ENCODE results near the gene RASAL1. TPM values are rescaled to one million over a fixed set of nuclear protein-coding genes. Genes with fewer than 3 reads are reported as not detected.
A peak's percentile ranks its signal among the peaks of the same experiment; 100 is the strongest.

The RASAL1 gene
- total RNA-seq, 1 experiment from 2014 or later, result not detected

- Mint-ChIP-seq H3K36me3 (ENCODE audit: insufficient read depth, unreplicated experiment) (no peaks in the 10 kb centered on the region), H3K9me3 (ENCODE audit: unreplicated experiment) (no peaks in the 10 kb centered on the region), H3K4me1 (ENCODE audit: low read depth, unreplicated experiment) (no peaks in the 10 kb centered on the region), H3K27ac (ENCODE audit: unreplicated experiment) (no peak overlapping the region), H3K27me3 (ENCODE audit: insufficient read depth, unreplicated experiment) (peaks cover 8% of the 10 kb centered on the region), H3K4me3 (ENCODE audit: unreplicated experiment) (no peak overlapping the region)
- no peak for DNase-seq
- TF ChIP-seq, protein P1, sequence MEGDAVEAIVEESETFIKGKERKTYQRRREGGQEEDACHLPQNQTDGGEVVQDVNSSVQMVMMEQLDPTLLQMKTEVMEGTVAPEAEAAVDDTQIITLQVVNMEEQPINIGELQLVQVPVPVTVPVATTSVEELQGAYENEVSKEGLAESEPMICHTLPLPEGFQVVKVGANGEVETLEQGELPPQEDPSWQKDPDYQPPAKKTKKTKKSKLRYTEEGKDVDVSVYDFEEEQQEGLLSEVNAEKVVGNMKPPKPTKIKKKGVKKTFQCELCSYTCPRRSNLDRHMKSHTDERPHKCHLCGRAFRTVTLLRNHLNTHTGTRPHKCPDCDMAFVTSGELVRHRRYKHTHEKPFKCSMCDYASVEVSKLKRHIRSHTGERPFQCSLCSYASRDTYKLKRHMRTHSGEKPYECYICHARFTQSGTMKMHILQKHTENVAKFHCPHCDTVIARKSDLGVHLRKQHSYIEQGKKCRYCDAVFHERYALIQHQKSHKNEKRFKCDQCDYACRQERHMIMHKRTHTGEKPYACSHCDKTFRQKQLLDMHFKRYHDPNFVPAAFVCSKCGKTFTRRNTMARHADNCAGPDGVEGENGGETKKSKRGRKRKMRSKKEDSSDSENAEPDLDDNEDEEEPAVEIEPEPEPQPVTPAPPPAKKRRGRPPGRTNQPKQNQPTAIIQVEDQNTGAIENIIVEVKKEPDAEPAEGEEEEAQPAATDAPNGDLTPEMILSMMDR (IDR thresholded peaks at IDR 0.05; ENCODE audit: insufficient read depth in 1 of 2, low read depth in 1 of 2, low read length in 1 of 2, severe bottlenecking in 1 of 2, unreplicated experiment in 1 of 2), result no peak
- Histone ChIP-seq H3K9me3 (no peaks in the 10 kb centered on the region), H3K4me1 (no peaks in the 10 kb centered on the region), H3K27me3 (replicated peaks; ENCODE audit: control insufficient read depth, insufficient read depth, low read length) (no peaks in the 10 kb centered on the region), H3K36me3 (ENCODE audit: control insufficient read depth, insufficient read depth, low read length) (no peaks in the 10 kb centered on the region), H3K4me3 (ENCODE audit: low read depth, low read length) (no peak overlapping the region)
- no TSS peak for BruUV-seq (replicated peaks)
- CTCF ChIA-PET, result no interaction called here
- POLR2A ChIA-PET, result no interaction called here
- intact Hi-C loops (cut with micrococcal nuclease; ENCODE audit: unreplicated experiment), result no loop called here
Observed at GRCh38 chr12:113051759-113052158, 83.8 kb downstream of the RASAL1 start.

- no peak for DNase-seq
- H3K27me3 Mint-ChIP-seq (ENCODE audit: insufficient read depth, unreplicated experiment), result peaks cover 8% of the 10 kb centered on the region
- BruUV-seq (replicated peaks), result no TSS peak
Observed at GRCh38 chr12:113050795-113051194, 84.8 kb downstream of the RASAL1 start.

GRCh38 chr12:113049976-113050742, 85.4 kb downstream of the RASAL1 start:
- no peaks in the 10 kb centered on the region for H3K9me3 Mint-ChIP-seq (ENCODE audit: unreplicated experiment)
- H3K27me3 ChIP-seq (replicated peaks; ENCODE audit: control insufficient read depth, insufficient read depth, low read length), result no peaks in the 10 kb centered on the region
- H3K4me1 Mint-ChIP-seq (ENCODE audit: low read depth, unreplicated experiment), result no peaks in the 10 kb centered on the region
- CTCF ChIA-PET, result no interaction called here
- H3K36me3 Mint-ChIP-seq (ENCODE audit: insufficient read depth, unreplicated experiment), result no peaks in the 10 kb centered on the region
- peaks cover 13% of the 10 kb centered on the region for H3K27me3 Mint-ChIP-seq (ENCODE audit: insufficient read depth, unreplicated experiment)
- peak overlapping the region; percentile 2 for H3K4me3 Mint-ChIP-seq (ENCODE audit: unreplicated experiment)
- TF ChIP-seq, protein P1 (IDR thresholded peaks at IDR 0.05; ENCODE audit: insufficient read depth in 1 of 2, low read depth in 1 of 2, low read length in 1 of 2, severe bottlenecking in 1 of 2, unreplicated experiment in 1 of 2), result peak in 1 of 2 experiments; percentile 30
- intact Hi-C loops (cut with micrococcal nuclease; ENCODE audit: unreplicated experiment), result no loop called here
- no peaks in the 10 kb centered on the region for H3K4me1 ChIP-seq
- BruUV-seq (replicated peaks), result no TSS peak
- H3K27ac Mint-ChIP-seq (ENCODE audit: unreplicated experiment), result no peak overlapping the region
- DNase-seq, result peak; percentile 27 to 48
- no peaks in the 10 kb centered on the region for H3K9me3 ChIP-seq
- POLR2A ChIA-PET, result no interaction called here
- H3K4me3 ChIP-seq (ENCODE audit: low read depth, low read length), result no peak overlapping the region
- no peaks in the 10 kb centered on the region for H3K36me3 ChIP-seq (ENCODE audit: control insufficient read depth, insufficient read depth, low read length)

More at GRCh38 chr12:113050795-113051194, 84.8 kb downstream of the RASAL1 start:
- Histone ChIP-seq H3K4me3 (ENCODE audit: low read depth, low read length) (no peak overlapping the region), H3K9me3 (no peaks in the 10 kb centered on the region), H3K27me3 (replicated peaks; ENCODE audit: control insufficient read depth, insufficient read depth, low read length) (no peaks in the 10 kb centered on the region), H3K4me1 (no peaks in the 10 kb centered on the region), H3K36me3 (ENCODE audit: control insufficient read depth, insufficient read depth, low read length) (no peaks in the 10 kb centered on the region)
- Mint-ChIP-seq H3K9me3 (ENCODE audit: unreplicated experiment) (no peaks in the 10 kb centered on the region), H3K4me1 (ENCODE audit: low read depth, unreplicated experiment) (no peaks in the 10 kb centered on the region), H3K4me3 (ENCODE audit: unreplicated experiment) (no peak overlapping the region), H3K36me3 (ENCODE audit: insufficient read depth, unreplicated experiment) (no peaks in the 10 kb centered on the region), H3K27ac (ENCODE audit: unreplicated experiment) (no peak overlapping the region)
- CTCF ChIA-PET, result no interaction called here
- TF ChIP-seq, protein P1 (IDR thresholded peaks at IDR 0.05; ENCODE audit: insufficient read depth in 1 of 2, low read depth in 1 of 2, low read length in 1 of 2, severe bottlenecking in 1 of 2, unreplicated experiment in 1 of 2), result no peak
- POLR2A ChIA-PET, result no interaction called here
- intact Hi-C loops (cut with micrococcal nuclease; ENCODE audit: unreplicated experiment), result no loop called here

Small RNA genes lying within 50 kb of the gene (microRNA-seq; reads per million reads assigned to microRNA genes)
- 1.1 reads per million for gene MIR7106

Other genes with a start within 250 kb of the RASAL1 start
- 13.9 and 14.2 TPM in 2 replicates for gene OAS1, start 228.8 kb downstream of the RASAL1 start, total RNA-seq (2022)
- gene OAS3, start 197.3 kb downstream of the RASAL1 start, total RNA-seq (2022), result 18.9 and 22.1 TPM in 2 replicates
- gene OAS2, start 157.2 kb downstream of the RASAL1 start, total RNA-seq (2022), result 0.25 TPM in 1 of 2 replicates, not detected in the other
- not detected in 2 replicates for gene DTX1, start 79.0 kb downstream of the RASAL1 start, total RNA-seq (2022)
- gene CFAP73, start 14.0 kb upstream of the RASAL1 start, total RNA-seq (2022), result 0.23 TPM in 1 of 2 replicates, not detected in the other
- 101 and 110 TPM in 2 replicates for gene DDX54, start 49.7 kb upstream of the RASAL1 start, total RNA-seq (2022)
- 32.7 and 33.6 TPM in 2 replicates for gene RITA1, start 50.0 kb upstream of the RASAL1 start, total RNA-seq (2022)
- 54.4 and 55.9 TPM in 2 replicates for gene TPCN1, start 85.7 kb upstream of the RASAL1 start, total RNA-seq (2022)
- gene SLC8B1, start 199.3 kb upstream of the RASAL1 start, total RNA-seq (2022), result 13.0 and 13.9 TPM in 2 replicates
- 41.1 and 43.1 TPM in 2 replicates for gene PLBD2, start 222.8 kb upstream of the RASAL1 start, total RNA-seq (2022)

All from Caco-2 (cell line).